RWPE1 (cell line): ENCODE data around the gene STAM.

ENCODE experiments used
- CTCF ChIA-PET: fragments of 350-600 bp; sonication (Branson Sonifier 250); formaldehyde crosslinking; extraction: SDS; loops from one replicate; lab custom pipeline; 2021; lab: Yijun Ruan, JAX
- POLR2A ChIA-PET: fragments of 400-600 bp; formaldehyde crosslinking; extraction: SDS; loops from one replicate; lab custom pipeline; 2020; ENCODE audit warnings: antibody characterized with exemption; ENCODE audit not compliant: low non-redundant PET; lab: Yijun Ruan, JAX
- DNase-seq: peaks from one replicate; pipeline ENCODE4 v3.0.0; 2012; ENCODE audit warnings: low spot score
- H3K27ac ChIP-seq: fragments of 450-650 bp; 2 replicates; pipeline ENCODE4 v1.5.1; 2017
- CTCF ChIP-seq: fragments of 450-650 bp; conservative IDR thresholded peaks from 2 replicates; pipeline ENCODE4 v1.5.1; 2017; ENCODE audit warnings: low read depth, mild to moderate bottlenecking

STAM gene

GRCh38 chr10:17676919-17677318 is 33.0 kb downstream of the STAM start:
- no peak for TF ChIP-seq CTCF
- ChIA-PET POLR2A (no interaction called here), CTCF (no interaction called here)
- DNase-seq = no peak
- no peak overlapping the region for H3K27ac ChIP-seq

GRCh38 chr10:17682236-17682946 is 38.4 kb downstream of the STAM start:
- no peak overlapping the region for H3K27ac ChIP-seq
- ChIA-PET POLR2A (no interaction called here), CTCF (no interaction called here)
- TF ChIP-seq CTCF = no peak
- peak; percentile 2 for DNase-seq

- no peak for DNase-seq
- no peak for TF ChIP-seq CTCF
- no peak overlapping the region for H3K27ac ChIP-seq
- ChIA-PET CTCF (no interaction called here), POLR2A (no interaction called here)
These were observed 39.6 kb downstream of the STAM start for GRCh38 chr10:17683541-17683940.

- ChIA-PET CTCF (interaction anchor here (0.6 kb wide), 2 partner anchors 9 to 106 kb away, joined by 3 to 4 read pairs; no protein-coding TSS in a partner anchor), POLR2A (no interaction called here)
- TF ChIP-seq CTCF = no peak
- no peak for DNase-seq
- H3K27ac ChIP-seq = no peak overlapping the region
These were observed 40.6 kb downstream of the STAM start for GRCh38 chr10:17684537-17684936.

- POLR2A ChIA-PET = no interaction called here
- no peak for TF ChIP-seq CTCF
- DNase-seq = no peak
- no peak overlapping the region for H3K27ac ChIP-seq
- CTCF ChIA-PET = interaction anchor here (0.5 kb wide), 1 partner anchor 145 kb away, joined by 3 read pairs; no protein-coding TSS in a partner anchor
These were observed 41.4 kb downstream of the STAM start for GRCh38 chr10:17685233-17685840.

GRCh38 chr10:17687117-17687831 is 43.3 kb downstream of the STAM start:
- ChIA-PET POLR2A (no interaction called here), CTCF (no interaction called here)

More at GRCh38 chr10:17687117-17687831, 43.3 kb downstream of the STAM start:
- no peak for DNase-seq
- H3K27ac ChIP-seq = peak overlapping the region; percentile 22; the same call in 1 of the 2 replicates
- no peak for TF ChIP-seq CTCF
